GM19035 (cell line): ENCODE measurements around the gene SLC2A9.
"Not testable (repeated sequence)": the region's sequence is repeated elsewhere in the genome, so short reads cannot be mapped to it uniquely, and the experiment has no call there.

ENCODE experiments used
- ATAC-seq: cut with Tn5 transposase; IDR thresholded peaks from one replicate; pipeline ENCODE4 v1.9.1; 2021; ENCODE audit not compliant: unreplicated experiment

Gene SLC2A9

DNA sequence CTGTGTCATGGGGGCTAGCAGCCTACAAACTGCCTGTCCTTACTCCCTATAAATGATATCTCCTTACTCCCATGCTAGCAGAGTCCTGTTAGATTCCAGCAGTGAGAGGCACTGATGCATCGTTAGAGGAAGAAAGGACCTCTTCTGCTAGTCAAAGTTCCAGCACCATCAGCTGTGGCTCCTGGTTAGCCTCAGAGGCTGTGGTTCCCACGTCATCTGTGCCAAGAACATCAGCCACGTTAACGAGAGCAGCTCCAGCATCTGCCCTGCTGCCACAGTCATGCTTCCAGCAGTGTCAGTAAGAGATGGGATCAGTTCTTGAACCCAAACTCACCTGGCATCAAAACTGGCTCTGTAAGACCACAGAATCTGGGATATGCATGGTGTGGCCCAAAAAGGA lies 88.5 kb downstream of the SLC2A9 start:
- ATAC-seq = no peak

DNA sequence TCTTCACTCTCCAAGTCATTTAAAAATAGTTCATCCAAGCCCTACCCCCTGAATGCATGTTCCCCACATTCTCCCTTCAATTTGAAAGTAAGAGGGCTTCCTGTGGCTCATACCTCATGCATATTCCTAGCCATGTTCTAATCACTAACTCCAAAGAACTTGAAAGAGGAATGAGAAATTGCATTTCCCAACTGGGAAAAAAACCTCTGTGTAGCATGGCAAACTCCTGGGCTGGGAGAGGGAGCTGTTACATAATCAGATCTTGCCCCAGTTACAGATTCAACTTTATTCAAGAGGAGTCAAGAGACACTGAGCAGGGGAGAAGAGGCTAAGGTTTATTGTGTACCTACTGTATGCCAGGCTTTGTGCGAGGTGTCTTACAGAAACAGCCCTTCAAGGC lies 90.2 kb downstream of the SLC2A9 start:
- no peak for ATAC-seq

DNA sequence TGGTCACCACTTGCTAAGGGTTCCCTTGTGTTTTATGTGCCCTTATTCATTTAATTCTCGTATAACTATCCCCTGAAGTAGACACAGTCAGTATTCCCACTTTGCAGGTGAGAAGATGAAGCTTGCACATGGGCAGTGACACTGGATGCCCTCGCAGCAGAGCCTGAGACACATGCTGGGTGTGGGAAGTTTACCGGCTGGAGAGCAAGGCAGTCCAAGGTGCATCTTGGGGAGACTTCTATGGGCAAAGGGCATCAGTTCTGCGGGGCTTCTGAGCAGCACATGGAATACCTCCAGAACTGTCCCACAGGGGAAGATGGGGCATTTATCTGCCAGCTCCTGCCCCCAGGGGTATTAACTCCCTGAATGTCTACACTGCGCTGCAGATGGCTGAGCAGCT lies 92.2 kb downstream of the SLC2A9 start:
- no peak for ATAC-seq

DNA sequence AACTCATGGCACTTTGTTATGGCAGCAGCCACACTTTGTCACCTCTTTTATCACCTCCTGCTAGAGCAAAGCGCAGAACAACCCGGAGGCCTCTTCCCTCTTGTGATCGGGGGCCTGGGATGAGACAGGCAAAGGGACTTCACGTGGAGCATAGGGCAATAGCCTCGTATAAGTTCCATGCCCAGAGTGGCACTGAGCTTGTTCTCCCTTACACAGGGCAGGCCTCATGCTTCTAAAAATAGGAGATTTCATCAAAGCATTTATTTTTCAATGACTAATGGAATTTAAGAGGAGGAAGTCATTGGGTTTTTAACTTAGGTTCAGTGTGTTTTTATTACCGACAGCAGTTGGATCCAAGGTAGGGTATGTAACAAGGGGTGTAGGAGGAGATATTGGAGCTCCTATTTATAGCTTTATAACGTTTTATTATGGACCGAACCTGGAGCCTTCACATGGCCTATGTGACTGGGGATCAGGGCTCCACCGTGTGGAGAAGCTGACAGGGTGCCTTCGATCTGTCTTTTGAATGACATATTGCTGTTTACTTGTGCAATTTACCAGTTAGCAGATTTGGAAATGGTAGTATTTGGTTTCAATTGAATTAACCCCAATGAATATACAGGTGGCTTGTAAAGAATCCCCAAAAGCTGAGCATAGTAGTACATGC lies 93.8 kb downstream of the SLC2A9 start:
- no peak for ATAC-seq

DNA sequence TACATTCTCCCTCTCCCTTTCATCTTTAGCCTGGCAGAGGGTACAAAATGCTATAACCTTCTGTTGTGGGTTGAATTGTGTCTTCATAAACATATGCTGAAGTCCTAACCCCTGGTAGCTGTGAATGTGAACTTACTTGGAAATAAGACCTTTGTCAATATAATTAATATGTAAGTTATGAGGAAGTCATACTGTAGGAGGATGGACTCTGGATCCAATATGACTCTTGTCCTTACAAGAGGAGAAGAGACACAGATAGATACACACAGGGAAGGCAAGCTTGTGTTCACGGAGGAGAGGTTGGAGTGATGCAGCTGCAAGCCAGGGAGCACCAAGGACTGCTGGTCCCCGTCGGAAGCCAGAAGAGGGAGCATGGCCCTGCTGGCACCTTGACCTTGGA lies 94.7 kb downstream of the SLC2A9 start:
- ATAC-seq = no peak

DNA sequence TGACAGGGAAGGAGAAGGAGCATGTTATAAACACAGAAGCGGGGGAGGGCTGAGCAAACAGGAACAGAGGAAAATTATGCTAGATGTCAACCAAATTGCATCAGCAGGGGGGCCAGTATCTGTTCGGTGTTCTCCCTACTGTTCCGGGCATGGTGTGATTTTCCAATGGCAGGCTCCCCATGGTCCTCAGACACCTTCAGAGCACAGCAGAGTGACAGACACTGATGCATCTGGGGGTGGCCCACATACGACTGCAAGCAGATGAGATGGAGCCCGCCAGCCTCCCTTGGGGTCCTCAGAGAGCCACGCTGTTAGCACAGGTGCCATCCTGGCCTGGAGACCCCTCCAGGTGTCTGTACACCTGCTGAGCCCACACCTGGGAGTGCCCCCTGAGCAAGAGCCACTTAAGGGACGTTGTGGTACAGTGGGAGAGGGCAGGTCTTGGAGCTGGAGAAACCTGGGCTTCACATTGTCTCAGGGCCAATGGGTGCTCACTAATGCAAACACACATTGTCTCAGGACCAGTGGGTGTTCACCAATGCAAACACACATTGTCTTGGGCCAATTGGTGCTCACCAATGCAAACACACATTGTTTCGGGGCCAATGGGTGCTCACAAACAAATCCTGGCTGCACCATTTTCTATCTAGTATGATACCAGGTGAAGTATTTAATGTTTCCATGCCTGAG lies 95.4 kb downstream of the SLC2A9 start:
- no peak for ATAC-seq

DNA sequence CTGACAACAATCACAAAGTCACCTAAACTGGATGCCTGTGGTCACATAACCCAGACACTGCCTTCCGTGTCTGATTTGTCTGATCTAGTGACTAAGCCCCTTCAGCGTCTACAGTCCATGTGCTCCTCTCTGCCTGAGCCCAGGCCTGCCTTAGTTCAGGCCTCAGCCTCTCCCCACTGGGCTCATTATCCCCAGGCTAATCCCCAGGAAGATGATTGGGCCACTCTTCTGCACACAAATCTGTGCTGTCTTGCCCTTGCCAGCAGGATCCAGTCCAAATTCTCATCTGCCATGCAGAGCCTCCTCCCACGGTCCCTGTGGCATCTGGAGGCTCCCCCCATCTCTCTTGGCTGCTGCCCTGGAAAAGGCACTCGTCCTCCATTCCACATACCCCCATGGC lies 96.5 kb downstream of the SLC2A9 start:
- no peak for ATAC-seq

DNA sequence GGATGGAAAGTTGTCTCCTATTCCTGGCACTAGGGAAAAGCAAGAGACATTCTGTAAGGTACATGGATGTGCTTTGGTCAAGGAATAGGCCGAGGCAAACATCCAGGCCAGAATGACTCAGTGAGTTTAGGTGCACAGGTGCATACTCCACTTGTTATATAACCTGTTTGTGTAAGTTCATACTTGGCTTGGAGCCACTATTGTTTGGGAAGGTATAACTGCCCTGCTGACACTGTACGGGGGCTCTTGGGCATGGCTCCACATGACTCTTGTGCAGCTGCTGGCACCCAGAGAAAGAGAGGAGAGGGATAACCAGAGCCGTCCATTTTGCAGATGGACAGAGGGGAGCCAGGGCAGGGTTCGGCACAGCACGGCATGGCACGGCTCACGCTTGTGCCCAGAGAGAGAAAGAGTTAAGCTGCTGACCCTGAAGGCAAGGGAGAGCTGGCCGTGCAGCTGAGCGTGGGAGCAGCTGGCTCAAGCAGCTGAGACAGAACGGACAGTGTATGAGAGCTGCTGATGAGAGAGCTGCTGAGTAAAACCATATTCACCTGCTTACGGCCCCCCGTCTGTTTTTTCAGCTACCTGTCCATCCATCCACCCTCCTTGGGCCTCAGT lies 98.0 kb downstream of the SLC2A9 start:
- ATAC-seq = no peak

DNA sequence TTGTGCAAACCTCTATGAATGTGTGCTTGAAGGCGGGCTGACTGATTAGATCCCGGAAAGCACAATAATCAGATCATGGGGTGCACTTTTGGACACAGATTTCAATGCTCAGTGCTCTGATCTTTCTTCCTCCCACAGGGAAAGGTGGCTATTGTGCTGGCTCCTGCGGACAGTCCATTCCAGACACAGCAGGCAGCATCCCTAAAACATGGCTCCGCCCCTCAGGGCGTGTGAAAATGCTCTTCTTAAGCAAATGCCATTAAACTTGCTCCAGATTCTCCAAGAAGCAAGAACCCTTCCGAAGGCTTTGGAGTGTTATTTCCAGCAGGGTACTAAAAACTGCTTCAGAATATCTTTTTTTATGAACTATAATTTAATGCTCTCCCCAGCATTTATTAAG lies 100.0 kb downstream of the SLC2A9 start:
- no peak for ATAC-seq

DNA sequence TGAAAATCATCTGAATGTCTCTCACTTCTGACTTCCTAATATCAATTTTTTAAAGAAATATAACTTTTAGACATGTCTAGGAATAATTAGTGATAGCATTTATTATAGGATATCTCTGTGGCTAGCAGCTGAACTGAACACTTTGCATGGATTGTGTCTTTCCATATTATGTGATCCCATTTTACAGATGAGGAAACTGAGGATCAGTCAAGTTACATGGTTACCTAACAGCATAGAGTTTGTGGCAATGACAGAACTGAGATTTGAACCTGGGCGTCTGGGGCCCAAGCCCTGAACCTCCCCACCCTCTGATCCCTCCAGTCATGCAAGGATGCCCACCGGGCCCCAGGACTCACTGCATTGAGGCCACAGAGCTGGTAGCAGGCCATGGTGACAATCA lies 101.3 kb downstream of the SLC2A9 start:
- ATAC-seq = no peak

DNA sequence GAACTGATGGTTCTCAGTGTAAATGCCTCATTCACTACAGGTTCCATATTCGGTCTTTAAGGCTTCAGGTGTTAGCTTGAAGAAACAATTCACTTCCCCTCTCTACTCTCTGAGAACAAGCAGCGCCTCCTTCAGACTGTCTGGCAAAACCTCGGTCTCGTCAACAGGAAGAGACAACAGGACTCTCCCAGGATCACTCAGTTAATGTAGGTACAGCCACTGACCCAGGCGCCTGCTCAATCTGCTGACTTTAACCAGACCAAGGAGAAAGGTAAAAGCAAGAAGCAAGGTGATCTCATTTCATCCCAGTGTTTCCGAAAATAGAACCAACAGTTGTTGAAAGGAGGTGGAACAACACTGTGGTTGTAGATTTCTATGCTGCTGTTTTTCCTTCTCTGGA lies 102.2 kb downstream of the SLC2A9 start:
- no peak for ATAC-seq

DNA sequence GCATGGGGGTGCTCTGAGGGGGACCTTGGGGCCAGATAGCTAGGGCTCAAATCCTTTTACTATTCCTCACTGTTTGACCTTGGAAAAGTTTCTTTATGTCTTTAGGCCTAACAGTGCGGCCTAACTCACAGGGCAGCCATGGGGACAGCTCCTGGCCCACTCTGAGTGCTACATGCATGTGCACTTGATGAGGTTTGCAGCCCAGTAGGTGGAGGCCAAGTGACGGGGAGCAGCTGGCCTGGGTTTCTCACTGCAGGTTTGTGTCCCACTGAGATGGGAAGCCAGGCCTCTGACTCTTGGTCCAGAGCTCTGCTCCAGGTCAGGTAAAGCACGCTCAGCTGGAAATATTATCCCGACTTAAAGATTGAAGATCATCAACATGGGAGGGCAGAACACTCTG lies 102.8 kb downstream of the SLC2A9 start:
- ATAC-seq = no peak

DNA sequence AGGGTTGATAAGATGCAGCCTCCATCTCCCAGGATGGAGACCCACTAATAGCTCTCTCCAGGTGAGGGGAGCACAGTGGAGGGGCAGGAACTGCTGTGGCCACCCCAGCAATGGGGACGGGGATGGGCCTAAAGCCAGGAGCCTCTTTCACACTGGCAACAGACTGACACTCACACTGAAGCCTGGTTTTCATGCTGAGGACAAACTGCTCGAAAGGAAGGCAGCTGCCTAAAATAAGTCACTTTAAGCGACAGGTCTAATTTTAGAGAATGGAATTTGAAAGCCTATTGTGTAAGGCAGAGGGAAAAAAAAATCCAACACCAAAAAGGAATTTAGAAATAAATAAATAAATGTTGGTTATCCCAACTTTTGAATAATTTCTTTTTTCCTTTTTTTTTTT lies 104.4 kb downstream of the SLC2A9 start:
- no peak for ATAC-seq

DNA sequence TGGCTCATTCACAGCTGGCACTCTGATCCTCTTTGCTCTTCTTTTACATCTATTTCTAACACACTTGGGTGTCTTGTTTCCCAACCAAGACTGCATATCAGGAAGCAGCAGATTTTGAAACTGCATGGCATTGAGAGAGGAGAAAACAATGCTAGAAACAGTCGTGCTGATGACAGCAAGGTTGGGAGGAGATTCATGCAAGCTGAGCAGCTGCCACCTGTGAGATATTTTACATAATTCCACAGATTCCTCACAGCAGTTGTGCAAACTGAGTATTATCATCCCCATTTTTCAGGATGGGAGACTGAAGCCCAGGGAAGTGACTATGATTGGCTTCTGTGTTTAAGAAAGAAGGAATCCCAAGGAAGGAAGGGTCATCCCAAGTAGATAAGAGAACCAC lies 105.0 kb downstream of the SLC2A9 start:
- no peak for ATAC-seq

DNA sequence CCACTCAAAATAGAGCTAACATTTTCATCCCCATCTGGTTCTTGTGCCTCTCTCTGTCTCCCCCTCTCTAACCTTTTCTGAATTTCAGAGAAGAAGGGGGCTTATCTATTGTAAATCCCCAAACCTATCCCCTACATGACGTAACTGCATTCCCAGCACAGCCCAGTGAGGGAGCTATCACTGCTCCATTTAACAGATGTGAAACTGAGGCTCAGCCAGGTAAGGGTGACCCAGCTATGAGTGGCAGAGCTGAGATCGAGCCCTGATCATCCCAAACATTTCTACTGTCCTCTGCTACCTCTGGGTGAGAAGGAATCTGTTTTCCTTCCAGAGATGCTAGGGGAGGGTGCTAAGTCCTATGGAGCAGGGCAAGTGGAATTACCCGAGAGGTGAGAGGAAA lies 107.5 kb downstream of the SLC2A9 start:
- ATAC-seq = no peak

DNA sequence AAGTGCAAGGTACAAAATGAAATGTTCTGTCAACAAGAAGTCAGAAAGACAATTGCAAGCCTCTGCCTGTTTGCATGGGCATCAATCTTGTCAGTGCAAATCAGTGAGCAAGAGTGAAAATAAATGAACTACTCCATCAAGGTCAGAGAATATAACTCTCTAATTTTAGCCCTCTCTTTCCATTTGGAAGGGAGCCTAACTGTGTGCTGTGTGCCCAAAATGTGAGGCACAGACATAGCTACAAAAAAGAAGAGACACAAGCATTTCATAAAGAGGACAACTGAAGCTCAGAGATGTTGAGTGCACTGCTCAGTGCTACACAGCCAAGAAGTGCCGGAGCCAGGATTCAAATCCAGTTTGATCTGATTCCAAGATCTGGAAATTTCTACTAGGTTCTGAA lies 114.3 kb downstream of the SLC2A9 start:
- no peak for ATAC-seq

DNA sequence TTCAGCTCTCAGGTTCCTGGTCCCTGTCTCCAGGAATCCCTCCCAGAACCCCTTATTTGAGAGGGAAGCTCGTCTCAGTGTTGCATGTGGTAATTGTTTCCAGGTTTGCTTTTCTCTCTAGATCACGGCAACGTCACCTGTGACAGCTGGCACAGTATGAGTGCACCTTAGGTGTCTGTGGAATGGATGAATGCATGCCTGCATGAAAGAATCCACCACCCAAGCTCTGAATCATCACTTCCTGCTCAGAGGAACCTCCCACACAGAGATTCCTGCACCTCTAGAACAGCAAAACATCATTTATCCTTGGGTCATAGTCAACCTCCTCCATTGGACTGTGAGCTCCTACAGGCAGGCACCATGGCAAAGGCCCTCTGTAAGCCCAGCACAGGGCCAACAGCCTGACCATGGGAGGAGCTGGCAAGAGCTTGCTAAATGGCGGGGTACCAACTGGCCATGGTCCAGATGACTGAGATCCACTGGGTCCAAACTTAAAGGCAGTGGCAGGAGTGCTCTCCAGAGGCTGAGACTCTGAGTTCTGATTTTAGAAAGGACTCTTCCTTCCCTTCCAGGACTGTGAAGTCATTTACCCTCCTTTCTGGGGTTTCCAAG lies 116.2 kb downstream of the SLC2A9 start:
- no peak for ATAC-seq

DNA sequence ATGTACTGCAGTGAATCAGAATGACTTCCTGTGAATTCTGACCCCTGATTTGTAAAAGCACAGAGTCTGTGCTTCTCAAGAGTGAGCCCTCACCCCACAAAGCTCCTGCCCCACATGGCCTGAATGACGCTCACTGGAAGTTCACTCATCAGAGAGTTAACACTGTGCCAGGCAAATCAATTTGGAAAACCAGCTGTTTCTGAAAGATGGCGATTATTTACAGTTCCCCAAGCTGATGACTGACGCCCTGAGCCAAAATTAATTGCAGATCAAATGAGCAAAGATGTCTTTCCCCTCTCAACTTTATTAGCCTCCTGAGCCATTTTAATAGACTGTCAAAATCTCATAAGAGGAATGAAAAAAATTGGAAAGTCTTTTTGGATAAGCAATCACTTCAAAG lies 118.0 kb downstream of the SLC2A9 start:
- no peak for ATAC-seq

DNA sequence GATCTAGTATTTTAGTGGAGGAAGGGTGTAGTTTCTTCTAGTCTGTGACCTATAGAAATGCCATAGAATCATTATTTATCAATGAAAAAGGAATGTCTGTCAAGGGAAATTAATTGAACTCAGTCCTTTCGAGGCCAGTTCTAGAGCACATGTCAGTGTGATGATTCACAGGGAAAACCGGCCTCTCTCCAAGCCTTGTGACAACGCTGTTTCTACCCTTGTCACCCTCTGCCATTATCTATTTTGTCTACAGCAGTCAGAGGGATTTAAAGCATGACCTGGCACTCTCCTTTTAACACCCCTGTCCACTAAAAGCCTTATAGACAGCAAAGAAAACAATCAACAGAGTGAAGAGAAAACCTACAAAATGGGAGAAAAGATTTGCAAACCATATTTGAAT lies 120.0 kb downstream of the SLC2A9 start:
- no peak for ATAC-seq

DNA sequence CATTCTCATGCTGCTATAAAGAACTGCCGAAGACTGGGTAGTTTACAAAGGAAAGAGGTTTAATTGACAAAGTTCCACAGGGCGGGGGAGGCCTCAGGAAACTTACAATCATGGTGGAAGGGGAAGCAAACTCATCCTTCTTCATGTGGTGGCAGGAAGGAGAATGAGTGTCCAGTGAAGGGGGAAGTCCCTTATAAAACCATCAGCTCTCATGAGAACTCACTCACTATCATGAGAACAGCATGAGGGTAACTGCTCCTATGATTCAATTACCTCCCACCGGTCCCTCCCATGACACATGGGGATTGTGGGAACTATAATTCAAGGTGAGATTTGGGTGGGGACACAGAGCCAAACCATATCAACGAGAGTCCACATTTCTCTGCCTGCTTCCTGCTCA lies 120.7 kb downstream of the SLC2A9 start:
- ATAC-seq = not testable (repeated sequence)

DNA sequence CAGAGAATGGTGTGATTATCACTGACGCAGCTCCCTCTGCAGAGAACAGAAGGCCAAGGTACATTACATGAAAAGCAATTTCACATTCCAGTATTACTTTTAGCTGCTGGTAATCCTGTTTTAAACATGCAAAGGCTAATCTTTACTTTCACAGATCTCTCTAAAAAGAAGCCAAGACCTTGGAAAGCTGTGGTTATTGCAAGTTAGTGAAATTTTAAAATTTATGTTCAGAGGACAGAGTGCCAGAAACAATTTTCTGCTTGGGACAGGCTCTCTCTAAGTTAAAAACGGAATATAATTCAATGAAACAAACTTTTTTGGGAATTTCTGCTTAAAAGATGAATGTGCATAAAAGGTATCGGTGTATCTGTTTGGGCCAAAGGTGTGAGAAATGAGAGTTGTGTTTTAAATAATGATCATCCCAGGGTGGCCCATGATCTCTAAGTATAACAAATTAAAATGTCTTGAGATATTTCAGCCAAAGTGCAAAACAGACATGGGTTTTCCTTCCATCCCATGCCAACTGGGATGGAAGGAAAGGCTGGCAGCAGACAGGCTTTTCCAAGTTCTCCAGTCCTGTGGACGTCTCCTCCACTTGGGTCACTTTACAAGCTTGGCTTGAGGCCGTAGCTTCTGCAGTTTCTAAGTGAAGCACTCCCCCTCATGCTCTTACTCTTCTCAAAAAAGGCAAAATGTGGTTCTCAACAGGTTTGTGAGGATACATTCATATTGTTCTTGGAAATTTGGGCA lies 121.8 kb downstream of the SLC2A9 start:
- ATAC-seq = no peak
